Posterior vena cava (tissue), 2 donors: ENCODE measurements around the gene SPEF2. TPM values are rescaled to one million over a fixed set of nuclear protein-coding genes. Genes with fewer than 3 reads are reported as not detected.
"Not testable (repeated sequence)": the region's sequence is repeated elsewhere in the genome, so short reads cannot be mapped to it uniquely, and the experiment has no call there.

Experiments used
- DNase-seq: peaks from one replicate; pipeline ENCODE4 v3.0.0-alpha.2; 2020; ENCODE audit warnings: low spot score
- intact Hi-C, 2 donors: fragments of 100-400 bp; cut with DNase I; formaldehyde crosslinking; loops; one replicate each; pipeline versions ENCODE4 v1.14.1 to v1.14.2; 2022 to 2023
- total RNA-seq, 2 donors: library from RNA; stranded (reverse); fragmentation: NEBNext Ultra II Directional; extraction: Animal tissue kit (Norgen Biotek cat#: 25700); gene quantifications; one replicate each; pipeline ENCODE4 v1.2.1, GENCODE V29; 2021
- donor health status: DM: yes; HTN: yes; CAD: no.
- donor health status: DM: yes; HTN: yes; CAD: no.

Gene SPEF2
- total RNA-seq, 2 donors from 2014 or later, result 4.8 to 6.1 TPM

GRCh38 chr5:35647128-35647527, 29.5 kb downstream of the SPEF2 start:
- no peak for DNase-seq
- intact Hi-C loops, result loop anchor here in 1 of 2 donors (10.0 kb wide), 1 partner anchor 992 kb away; the partner anchor contains the start of gene RAI14

- no peak for DNase-seq
- intact Hi-C loops, result loop anchor here in 1 of 2 donors (10.0 kb wide), 1 partner anchor 993 kb away; the partner anchor contains the start of gene RAI14
These were observed 30.0 kb downstream of the SPEF2 start for GRCh38 chr5:35647712-35648111.

- intact Hi-C loops, result no loop called here
- no peak for DNase-seq
These were observed 33.5 kb downstream of the SPEF2 start for GRCh38 chr5:35651002-35651756.

- intact Hi-C loops, result no loop called here
- DNase-seq, result no peak
These were observed 39.1 kb downstream of the SPEF2 start for GRCh38 chr5:35656721-35657120.

- intact Hi-C loops, result no loop called here
- DNase-seq, result no peak
These were observed 40.2 kb downstream of the SPEF2 start for GRCh38 chr5:35657877-35658276.

- intact Hi-C loops, result no loop called here
- DNase-seq, result no peak
These were observed 41.9 kb downstream of the SPEF2 start for GRCh38 chr5:35659556-35659955.

- intact Hi-C loops, result no loop called here
These were observed 42.8 kb downstream of the SPEF2 start for GRCh38 chr5:35660451-35660850.

GRCh38 chr5:35664584-35664983, 46.9 kb downstream of the SPEF2 start:
- intact Hi-C loops, result no loop called here
- DNase-seq, result no peak

More at GRCh38 chr5:35660451-35660850, 42.8 kb downstream of the SPEF2 start:
- DNase-seq, result no peak

- intact Hi-C loops, result no loop called here
- no peak for DNase-seq
These were observed 47.4 kb downstream of the SPEF2 start for GRCh38 chr5:35665096-35665495.

GRCh38 chr5:35668319-35668718, 50.7 kb downstream of the SPEF2 start:
- intact Hi-C loops, result no loop called here

GRCh38 chr5:35668794-35669193, 51.1 kb downstream of the SPEF2 start:
- intact Hi-C loops, result no loop called here
- no peak for DNase-seq

More at GRCh38 chr5:35668319-35668718, 50.7 kb downstream of the SPEF2 start:
- DNase-seq, result no peak

GRCh38 chr5:35671541-35672295, 54.1 kb downstream of the SPEF2 start:
- intact Hi-C loops, result no loop called here
- DNase-seq, result no peak

GRCh38 chr5:35672296-35672655, 54.6 kb downstream of the SPEF2 start:
- intact Hi-C loops, DNase-seq: not testable (repeated sequence)

GRCh38 chr5:35672995-35673394, 55.3 kb downstream of the SPEF2 start:
- intact Hi-C loops, result no loop called here
- no peak for DNase-seq

GRCh38 chr5:35674049-35674448, 56.4 kb downstream of the SPEF2 start:
- intact Hi-C loops, result no loop called here
- DNase-seq, result no peak

GRCh38 chr5:35675392-35675791, 57.7 kb downstream of the SPEF2 start:
- intact Hi-C loops, result no loop called here
- no peak for DNase-seq

- intact Hi-C loops, result no loop called here
- no peak for DNase-seq
These were observed 60.2 kb downstream of the SPEF2 start for GRCh38 chr5:35677878-35678277.

GRCh38 chr5:35678661-35679060, 61.0 kb downstream of the SPEF2 start:
- no peak for DNase-seq
- intact Hi-C loops, result no loop called here

GRCh38 chr5:35679357-35679756, 61.7 kb downstream of the SPEF2 start:
- DNase-seq, result no peak
- intact Hi-C loops, result no loop called here

GRCh38 chr5:35681911-35682310, 64.2 kb downstream of the SPEF2 start:
- intact Hi-C loops, result no loop called here

GRCh38 chr5:35683466-35683865, 65.8 kb downstream of the SPEF2 start:
- DNase-seq, result no peak

More at GRCh38 chr5:35681911-35682310, 64.2 kb downstream of the SPEF2 start:
- no peak for DNase-seq

More at GRCh38 chr5:35683466-35683865, 65.8 kb downstream of the SPEF2 start:
- intact Hi-C loops, result no loop called here
